Caco-2 (cell line): Measurements from ENCODE around the gene CHD9NB. TPM values are rescaled to one million over a fixed set of nuclear protein-coding genes. Genes with fewer than 3 reads are reported as not detected.
"Not testable (repeated sequence)": the region's sequence is repeated elsewhere in the genome, so short reads cannot be mapped to it uniquely, and the experiment has no call there.

Experiments
- BruUV-seq: library from RNA; stranded (reverse); fragments of 400-500 nt; replicated peaks from 2 replicates; lab custom pipeline; 2021; lab: Mats Ljungman, UMichigan
- CTCF ChIA-PET: fragments of 300-600 bp; sonication (Branson Sonifier 250); formaldehyde crosslinking; loops from one replicate; lab custom pipeline; 2022; ENCODE audit warnings: antibody characterized with exemption; lab: Charles Lee
- POLR2A ChIA-PET: fragments of 300-600 bp; sonication (Branson Sonifier 250); formaldehyde crosslinking; loops from one replicate; lab custom pipeline; 2022; ENCODE audit warnings: antibody characterized with exemption; lab: Charles Lee
- DNase-seq, 2 experiments: peaks; one replicate each; pipeline versions ENCODE4 v3.0.0 to v3.0.0-alpha.2; 2020 to 2022
- H3K27me3 ChIP-seq: replicated peaks from 2 replicates; pipeline ENCODE4 v1.6.0; 2011; ENCODE audit warnings: low read length; ENCODE audit not compliant: control insufficient read depth, insufficient read depth
- H3K36me3 ChIP-seq: 2 replicates; pipeline ENCODE4 v1.5.1; 2011; ENCODE audit warnings: low read length; ENCODE audit not compliant: control insufficient read depth, insufficient read depth
- H3K4me1 ChIP-seq: fragments of 250-450 bp; sonication (Bioruptor Pico); 2 replicates; pipeline ENCODE4 v1.5.1; 2020; ENCODE audit warnings: mild to moderate bottlenecking
- H3K4me3 ChIP-seq: 2 replicates; pipeline ENCODE4 v1.5.1; 2011; ENCODE audit warnings: low read depth, mild to moderate bottlenecking, control low read depth, low read length
- H3K9me3 ChIP-seq: fragments of 250-450 bp; sonication (Bioruptor Pico); 2 replicates; pipeline ENCODE4 v1.5.1; 2020; ENCODE audit warnings: mild to moderate bottlenecking, moderate library complexity
- H3K27ac Mint-ChIP-seq: one replicate; pipeline ENCODE4 v1.8.0; 2022; ENCODE audit warnings: mixed read lengths; ENCODE audit not compliant: unreplicated experiment
- H3K27me3 Mint-ChIP-seq: one replicate; pipeline ENCODE4 v1.8.0; 2022; ENCODE audit warnings: mixed read lengths; ENCODE audit not compliant: insufficient read depth, unreplicated experiment
- H3K36me3 Mint-ChIP-seq: one replicate; pipeline ENCODE4 v1.8.0; 2022; ENCODE audit warnings: mild to moderate bottlenecking, mixed read lengths; ENCODE audit not compliant: insufficient read depth, unreplicated experiment
- H3K4me1 Mint-ChIP-seq: one replicate; pipeline ENCODE4 v1.8.0; 2022; ENCODE audit warnings: low read depth, mixed read lengths; ENCODE audit not compliant: unreplicated experiment
- H3K4me3 Mint-ChIP-seq: one replicate; pipeline ENCODE4 v1.8.0; 2022; ENCODE audit warnings: mild to moderate bottlenecking, moderate library complexity, mixed read lengths; ENCODE audit not compliant: unreplicated experiment
- H3K9me3 Mint-ChIP-seq: one replicate; pipeline ENCODE4 v1.8.0; 2022; ENCODE audit warnings: mixed read lengths; ENCODE audit not compliant: unreplicated experiment
- intact Hi-C: fragments of 100-400 bp; cut with micrococcal nuclease; formaldehyde crosslinking; loops from one replicate; pipeline ENCODE4 v1.10.0; 2022; ENCODE audit not compliant: unreplicated experiment
- total RNA-seq: library from RNA; stranded (reverse); gene quantifications from 2 replicates; pipeline ENCODE4 v1.2.3, GENCODE V29; 2022
- TF ChIP-seq, protein P1 (sequence below), 2 experiments: fragments of 200-600 bp in 1 of 2; IDR thresholded peaks; 1 replicate in 1 of 2; 2 replicates in 1 of 2; pipeline versions ENCODE4 v1.5.1 to v1.8.0; 2011 to 2022; ENCODE audit warnings: antibody characterized with exemption in 1 of 2, control low read depth in 1 of 2, inconsistent platforms in 1 of 2, low read depth in 1 of 2, low read length in 1 of 2, mild to moderate bottlenecking in 1 of 2, moderate library complexity in 1 of 2; ENCODE audit not compliant: insufficient read depth in 1 of 2, severe bottlenecking in 1 of 2, unreplicated experiment in 1 of 2

Gene CHD9NB
- total RNA-seq, 1 experiment from 2014 or later: not detected

DNA sequence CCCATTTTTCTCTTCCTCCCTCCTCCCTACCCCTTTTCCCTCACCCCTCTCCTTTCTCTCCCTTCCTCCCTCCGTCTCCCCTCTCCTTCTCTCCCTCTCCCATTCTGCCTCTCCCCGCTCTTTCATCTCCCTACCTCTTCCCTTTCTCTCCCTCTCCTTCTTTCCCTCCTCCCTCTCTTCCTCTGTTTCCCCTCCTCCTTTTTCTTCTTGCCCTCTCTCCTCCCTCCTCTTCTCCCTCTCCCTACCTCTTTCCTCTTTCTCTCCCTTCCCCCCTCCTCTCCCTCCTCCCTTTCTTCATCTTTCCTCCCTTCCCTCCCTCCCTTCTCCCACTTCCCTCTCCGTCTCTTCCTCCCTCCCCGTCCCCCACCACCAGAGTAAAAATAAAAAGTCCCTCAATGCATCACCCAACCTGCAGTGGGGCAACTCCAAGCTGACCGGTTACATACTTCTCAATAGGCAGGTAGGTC lies 10.4 kb downstream of the CHD9NB start:
- TF ChIP-seq, protein P1, sequence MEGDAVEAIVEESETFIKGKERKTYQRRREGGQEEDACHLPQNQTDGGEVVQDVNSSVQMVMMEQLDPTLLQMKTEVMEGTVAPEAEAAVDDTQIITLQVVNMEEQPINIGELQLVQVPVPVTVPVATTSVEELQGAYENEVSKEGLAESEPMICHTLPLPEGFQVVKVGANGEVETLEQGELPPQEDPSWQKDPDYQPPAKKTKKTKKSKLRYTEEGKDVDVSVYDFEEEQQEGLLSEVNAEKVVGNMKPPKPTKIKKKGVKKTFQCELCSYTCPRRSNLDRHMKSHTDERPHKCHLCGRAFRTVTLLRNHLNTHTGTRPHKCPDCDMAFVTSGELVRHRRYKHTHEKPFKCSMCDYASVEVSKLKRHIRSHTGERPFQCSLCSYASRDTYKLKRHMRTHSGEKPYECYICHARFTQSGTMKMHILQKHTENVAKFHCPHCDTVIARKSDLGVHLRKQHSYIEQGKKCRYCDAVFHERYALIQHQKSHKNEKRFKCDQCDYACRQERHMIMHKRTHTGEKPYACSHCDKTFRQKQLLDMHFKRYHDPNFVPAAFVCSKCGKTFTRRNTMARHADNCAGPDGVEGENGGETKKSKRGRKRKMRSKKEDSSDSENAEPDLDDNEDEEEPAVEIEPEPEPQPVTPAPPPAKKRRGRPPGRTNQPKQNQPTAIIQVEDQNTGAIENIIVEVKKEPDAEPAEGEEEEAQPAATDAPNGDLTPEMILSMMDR (IDR thresholded peaks at IDR 0.05; ENCODE audit: insufficient read depth in 1 of 2, low read depth in 1 of 2, low read length in 1 of 2, severe bottlenecking in 1 of 2, unreplicated experiment in 1 of 2): no peak
- Mint-ChIP-seq H3K27ac (no peak overlapping the region), H3K27me3 (no peaks in the 10 kb centered on the region), H3K4me3 (no peak overlapping the region), H3K4me1 (peaks cover 7% of the 10 kb centered on the region), H3K36me3 (no peaks in the 10 kb centered on the region), H3K9me3 (no peaks in the 10 kb centered on the region)
- ChIA-PET POLR2A (no interaction called here), CTCF (interaction anchor here (0.8 kb wide), 1 partner anchor 241 kb away, joined by 3 read pairs; no protein-coding TSS in a partner anchor)
- Histone ChIP-seq H3K27me3 (no peaks in the 10 kb centered on the region), H3K4me3 (no peak overlapping the region), H3K9me3 (no peaks in the 10 kb centered on the region), H3K36me3 (no peaks in the 10 kb centered on the region), H3K4me1 (peaks cover 17% of the 10 kb centered on the region; the same call in 1 of the 2 replicates)
- DNase-seq: no peak
- intact Hi-C loops: no loop called here
- BruUV-seq: no TSS peak

DNA sequence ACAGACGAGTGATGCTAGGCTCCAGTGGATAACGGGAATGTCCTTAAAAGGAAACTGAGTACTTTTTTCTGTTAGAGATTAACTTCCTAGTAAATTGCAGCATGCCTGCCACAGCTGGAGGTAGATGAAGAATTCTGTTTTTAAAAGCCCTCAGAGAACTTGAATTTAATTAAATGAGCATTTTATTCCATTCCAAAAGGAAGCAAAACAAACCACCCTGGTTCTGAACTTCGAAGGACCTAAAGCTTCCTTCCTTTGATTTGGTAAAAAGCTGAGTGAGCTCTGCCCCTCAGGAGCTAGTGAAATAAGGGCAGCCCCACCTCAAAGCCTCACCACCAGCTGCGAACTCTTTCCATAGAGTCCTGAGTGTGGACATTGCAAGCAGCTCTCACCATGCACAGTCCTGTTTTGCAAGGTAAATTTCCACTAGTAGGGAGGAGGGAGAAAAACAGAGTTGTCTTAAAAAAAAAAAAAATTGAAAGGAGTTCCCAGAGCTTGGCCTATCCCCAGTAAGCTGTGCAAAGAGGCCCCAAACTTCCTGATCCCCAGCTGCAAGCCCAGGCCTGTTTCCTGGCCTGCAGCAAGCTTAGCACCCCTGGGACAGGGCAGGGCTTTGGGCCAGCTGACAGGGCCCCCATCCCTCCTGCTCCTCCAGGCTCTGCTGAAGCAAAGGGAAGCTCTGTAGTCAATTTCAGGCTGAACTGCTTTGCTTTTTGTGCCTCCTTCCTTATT lies 11.2 kb downstream of the CHD9NB start:
- Mint-ChIP-seq H3K27me3 (no peaks in the 10 kb centered on the region), H3K27ac (no peak overlapping the region), H3K36me3 (no peaks in the 10 kb centered on the region), H3K9me3 (no peaks in the 10 kb centered on the region), H3K4me3 (no peak overlapping the region), H3K4me1 (peaks cover 7% of the 10 kb centered on the region)
- TF ChIP-seq, protein P1 (IDR thresholded peaks at IDR 0.05; ENCODE audit: insufficient read depth in 1 of 2, low read depth in 1 of 2, low read length in 1 of 2, severe bottlenecking in 1 of 2, unreplicated experiment in 1 of 2): no peak
- no peaks in the 10 kb centered on the region for H3K36me3 ChIP-seq
- intact Hi-C loops: no loop called here
- ChIA-PET CTCF (interaction anchor here (0.7 to 0.8 kb wide), 2 partner anchors 242 to 952 kb away, joined by 3 to 4 read pairs; no protein-coding TSS in a partner anchor), POLR2A (no interaction called here)
- DNase-seq: peak; percentile 47 to 55
- no peak overlapping the region for H3K4me3 ChIP-seq
- H3K9me3 ChIP-seq: no peaks in the 10 kb centered on the region
- peaks cover 17% of the 10 kb centered on the region; the same call in 1 of the 2 replicates for H3K4me1 ChIP-seq
- BruUV-seq: no TSS peak
- no peaks in the 10 kb centered on the region for H3K27me3 ChIP-seq

DNA sequence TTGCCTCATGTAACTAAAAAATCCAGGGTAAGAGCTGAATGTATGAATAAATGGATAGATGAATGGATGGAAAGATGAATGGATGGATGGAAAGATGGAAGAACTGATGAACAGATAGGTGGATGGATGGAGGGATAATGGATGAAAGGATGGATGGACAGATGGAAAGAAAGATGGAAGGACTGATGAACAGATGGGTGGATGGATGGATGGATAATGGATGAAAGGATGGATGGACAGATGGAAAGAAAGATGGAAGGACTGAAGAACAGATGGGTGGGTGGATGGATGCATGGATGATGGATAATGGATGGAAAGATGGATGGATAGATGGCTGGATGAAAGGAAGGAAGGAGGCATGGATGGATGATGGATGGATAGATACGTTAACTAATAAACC lies 11.9 kb downstream of the CHD9NB start:
- Histone ChIP-seq H3K4me1 (peaks cover 17% of the 10 kb centered on the region; the same call in 1 of the 2 replicates), H3K4me3 (no peak overlapping the region), H3K36me3 (no peaks in the 10 kb centered on the region), H3K27me3 (no peaks in the 10 kb centered on the region), H3K9me3 (no peaks in the 10 kb centered on the region)
- TF ChIP-seq, protein P1 (IDR thresholded peaks at IDR 0.05; ENCODE audit: insufficient read depth in 1 of 2, low read depth in 1 of 2, low read length in 1 of 2, severe bottlenecking in 1 of 2, unreplicated experiment in 1 of 2): no peak
- Mint-ChIP-seq H3K4me3 (no peak overlapping the region), H3K27me3 (no peaks in the 10 kb centered on the region), H3K4me1 (peaks cover 7% of the 10 kb centered on the region), H3K36me3 (no peaks in the 10 kb centered on the region), H3K9me3 (no peaks in the 10 kb centered on the region), H3K27ac (no peak overlapping the region)
- ChIA-PET CTCF (no interaction called here), POLR2A (no interaction called here)
- no peak for DNase-seq
- no TSS peak for BruUV-seq
- intact Hi-C loops: no loop called here

DNA sequence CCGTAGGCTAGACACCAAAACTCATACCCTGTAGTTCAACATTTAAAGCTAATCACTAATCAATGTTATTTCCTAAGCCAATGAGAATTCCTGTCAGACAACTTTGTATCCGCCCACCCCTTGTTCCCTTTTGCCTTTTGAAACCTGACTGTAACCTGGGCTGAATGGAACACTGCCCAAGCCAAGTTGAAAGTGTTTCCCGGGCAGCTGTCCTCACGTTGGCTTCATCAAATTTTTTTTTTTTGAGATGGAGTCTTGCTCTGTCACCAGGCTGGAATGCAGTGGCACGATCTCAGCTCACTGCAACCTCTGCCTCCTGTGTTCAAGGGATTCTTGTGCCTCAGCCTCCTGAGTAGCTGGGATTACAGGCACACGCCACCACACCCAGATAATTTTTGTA lies 16.0 kb downstream of the CHD9NB start:
- H3K27ac Mint-ChIP-seq, BruUV-seq, H3K4me1 Mint-ChIP-seq, DNase-seq, CTCF ChIA-PET, H3K9me3 ChIP-seq, H3K9me3 Mint-ChIP-seq, H3K4me3 ChIP-seq, H3K36me3 Mint-ChIP-seq, H3K4me3 Mint-ChIP-seq, H3K36me3 ChIP-seq, intact Hi-C loops, H3K4me1 ChIP-seq, POLR2A ChIA-PET, H3K27me3 Mint-ChIP-seq, H3K27me3 ChIP-seq: not testable (repeated sequence)
